Fibroblast of lung (primary cell): ENCODE measurements around the gene MYD88. TPM values are rescaled to one million over a fixed set of nuclear protein-coding genes. Genes with fewer than 3 reads are reported as not detected.

Experiments
- DNase-seq, 2 donors: peaks; one replicate each; pipeline versions ENCODE4 v3.0.0 to v3.0.0-alpha.2; 2010; ENCODE audit warnings: low read depth in 2 of 2
- H2AFZ ChIP-seq: 2 replicates; pipeline ENCODE4 v1.5.1; 2012; ENCODE audit warnings: low read length, control low read depth, inconsistent platforms
- H3K27ac ChIP-seq: 2 replicates; pipeline ENCODE4 v1.5.1; 2011; ENCODE audit warnings: low read length, control low read depth; ENCODE audit not compliant: insufficient read depth
- H3K27me3 ChIP-seq: 2 replicates; pipeline ENCODE4 v1.5.1; 2011; ENCODE audit warnings: mild to moderate bottlenecking, low read length; ENCODE audit not compliant: control insufficient read depth, insufficient read depth
- H3K36me3 ChIP-seq: 2 replicates; pipeline ENCODE4 v1.5.1; 2011; ENCODE audit warnings: low read length; ENCODE audit not compliant: control insufficient read depth, insufficient read depth
- H3K4me1 ChIP-seq: 2 replicates; pipeline ENCODE4 v1.5.1; 2011; ENCODE audit warnings: low read length; ENCODE audit not compliant: control insufficient read depth, insufficient read depth; ENCODE audit errors: extremely low read depth
- H3K4me2 ChIP-seq: 2 replicates; pipeline ENCODE4 v1.5.1; 2011; ENCODE audit warnings: low read length, control low read depth; ENCODE audit not compliant: insufficient read depth; ENCODE audit errors: extremely low read depth
- H3K4me3 ChIP-seq, 4 experiments: fragments of 200-600 bp in 1 of 4; sonication (generic) in 1 of 4; replicated peaks in 1 of 4; 2 replicates each; pipeline ENCODE4 v1.5.1; 2011 to 2016; ENCODE audit warnings: low read length in 4 of 4, low read depth in 3 of 4, mild to moderate bottlenecking in 3 of 4, control low read depth in 2 of 4, inconsistent platforms in 1 of 4, mixed read lengths in 1 of 4; ENCODE audit not compliant: insufficient read depth in 1 of 4; ENCODE audit errors: control extremely low read depth in 1 of 4
- H3K79me2 ChIP-seq: 2 replicates; pipeline ENCODE4 v1.5.1; 2012; ENCODE audit warnings: mild to moderate bottlenecking, low read length, inconsistent platforms; ENCODE audit not compliant: control insufficient read depth, insufficient read depth
- H3K9ac ChIP-seq: 2 replicates; pipeline ENCODE4 v1.5.1; 2011; ENCODE audit warnings: mild to moderate bottlenecking, low read length, control low read depth; ENCODE audit not compliant: insufficient read depth
- H3K9me3 ChIP-seq: 2 replicates; pipeline ENCODE4 v1.5.1; 2012; ENCODE audit warnings: low read depth, low read length; ENCODE audit not compliant: control insufficient read depth, insufficient read depth
- H4K20me1 ChIP-seq: 2 replicates; pipeline ENCODE4 v1.5.1; 2011; ENCODE audit warnings: low read length; ENCODE audit not compliant: control insufficient read depth, insufficient read depth; ENCODE audit errors: extremely low read depth
- CTCF ChIP-seq, 2 donors: IDR thresholded peaks in 1 of 2; conservative IDR thresholded peaks in 1 of 2; 1 replicate in 1 of 2; 2 replicates in 1 of 2; pipeline ENCODE4 v1.5.1; 2011 to 2012; ENCODE audit warnings: low read length in 2 of 2, control low read depth in 1 of 2, inconsistent platforms in 1 of 2, low read depth in 1 of 2, mild to moderate bottlenecking in 1 of 2
- EZH2 ChIP-seq: IDR thresholded peaks from 2 replicates; pipeline ENCODE4 v1.5.1; 2012; ENCODE audit warnings: low read length, control low read depth, mild to moderate bottlenecking; ENCODE audit errors: missing control alignments
- polyA plus RNA-seq, 2 donors: library from polyadenylated mRNA; depleted of rRNA in 1 of 2; stranded (reverse) in 1 of 2; unstranded in 1 of 2; fragments of >200 nt; gene quantifications; 2 replicates each; pipeline ENCODE4 v1.2.1, GENCODE V29; 2011 to 2012; ENCODE audit warnings: missing spikeins in 1 of 2
- total RNA-seq: library from RNA; depleted of rRNA; stranded (reverse); fragments of >200 nt; gene quantifications from 2 replicates; pipeline ENCODE4 v1.2.1, GENCODE V29; 2014

The MYD88 gene
- total and polyA plus RNA-seq, 2 donors (not counting 1 experiment from before 2014, with no cell fraction given), result 12.1 to 22.1 TPM

GRCh38 chr3:38173834-38174418, 35.5 kb downstream of the MYD88 start:
- no peak overlapping the region for H3K4me3 ChIP-seq
- H3K9ac ChIP-seq, result no peak overlapping the region
- peaks cover 2% of the 10 kb centered on the region for H4K20me1 ChIP-seq
- H2AFZ ChIP-seq, result no peak overlapping the region
- peaks cover 7% of the 10 kb centered on the region for H3K4me1 ChIP-seq
- H3K27ac ChIP-seq, result no peak overlapping the region
- DNase-seq, result no peak
- H3K4me2 ChIP-seq, result no peak overlapping the region
- no peaks in the 10 kb centered on the region for H3K27me3 ChIP-seq
- no peaks in the 10 kb centered on the region for H3K36me3 ChIP-seq
- peaks cover 95% of the 10 kb centered on the region for H3K79me2 ChIP-seq
- no peaks in the 10 kb centered on the region for H3K9me3 ChIP-seq
- no peak for TF ChIP-seq CTCF (conservative IDR thresholded peaks at IDR 0.05 in 1 of 2, IDR thresholded peaks at IDR 0.05 in 1 of 2; ENCODE audit: low read depth in 1 of 2, low read length in 2 of 2)
- no peak for TF ChIP-seq EZH2

- DNase-seq, result peak in 1 of 2 donors; percentile 48
- no peaks in the 10 kb centered on the region for H3K36me3 ChIP-seq
- no peaks in the 10 kb centered on the region for H3K27me3 ChIP-seq
- no peak overlapping the region for H3K9ac ChIP-seq
- peaks cover 2% of the 10 kb centered on the region for H4K20me1 ChIP-seq
- H3K27ac ChIP-seq, result no peak overlapping the region
- TF ChIP-seq CTCF (conservative IDR thresholded peaks at IDR 0.05 in 1 of 2, IDR thresholded peaks at IDR 0.05 in 1 of 2; ENCODE audit: low read depth in 1 of 2, low read length in 2 of 2) (no peak), EZH2 (no peak)
- H3K4me1 ChIP-seq, result peaks cover 3% of the 10 kb centered on the region
- no peak overlapping the region for H3K4me2 ChIP-seq
- H3K4me3 ChIP-seq, result no peak overlapping the region
- no peaks in the 10 kb centered on the region for H3K9me3 ChIP-seq
- H2AFZ ChIP-seq, result no peak overlapping the region
- H3K79me2 ChIP-seq, result peaks cover 94% of the 10 kb centered on the region
These were observed 38.7 kb downstream of the MYD88 start for GRCh38 chr3:38177181-38177580.

- Histone ChIP-seq H4K20me1 (no peaks in the 10 kb centered on the region), H3K36me3 (peaks cover 3% of the 10 kb centered on the region), H3K27me3 (no peaks in the 10 kb centered on the region), H3K9ac (no peak overlapping the region), H3K27ac (no peak overlapping the region), H3K79me2 (peaks cover 27% of the 10 kb centered on the region), H3K4me2 (no peak overlapping the region), H3K4me1 (no peaks in the 10 kb centered on the region), H3K9me3 (no peaks in the 10 kb centered on the region), H3K4me3 (no peak overlapping the region), H2AFZ (no peak overlapping the region)
- DNase-seq, result no peak
- TF ChIP-seq EZH2, result no peak
These were observed 48.3 kb downstream of the MYD88 start for GRCh38 chr3:38186781-38187180.
